ENCODE results near the gene MYLK. TPM values are rescaled to one million over a fixed set of nuclear protein-coding genes. Genes with fewer than 3 reads are reported as not detected.

Gene MYLK
- total RNA-seq, 1 experiment from 2014 or later, result 52.7 TPM

DNA sequence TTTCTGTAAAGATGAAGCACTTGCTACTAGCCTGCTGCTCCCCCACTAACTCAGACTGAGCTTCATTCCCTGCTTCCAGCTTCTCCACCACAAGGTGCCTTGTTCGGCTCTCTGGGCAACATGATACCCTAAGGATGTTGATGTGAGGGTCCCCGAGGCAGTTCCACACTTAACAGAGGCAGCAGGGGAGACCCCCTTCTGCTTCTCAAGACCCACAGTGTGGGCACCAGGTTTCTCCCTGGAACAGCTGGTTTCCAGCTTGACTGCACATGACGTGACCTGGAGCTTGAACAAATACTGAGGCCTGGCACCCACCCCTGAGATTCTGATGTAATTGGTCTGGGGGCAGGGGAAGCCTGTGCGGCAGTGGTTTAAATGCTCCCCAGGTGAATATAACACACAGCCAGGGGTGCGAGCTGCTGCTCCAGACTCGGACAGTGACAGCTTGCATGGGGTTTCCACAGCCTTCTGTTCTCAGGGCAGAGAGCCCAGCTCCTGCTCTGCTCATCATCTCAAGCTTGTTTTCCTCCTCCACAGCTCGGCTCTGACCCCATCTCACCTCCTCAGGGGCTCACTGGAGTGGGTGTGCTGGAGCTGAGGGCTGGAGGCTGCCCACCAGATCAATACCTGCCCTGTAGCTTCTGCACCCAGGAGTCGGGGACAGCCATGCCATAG lies 204.3 kb downstream of the MYLK start:
- DNase-seq (ENCODE audit: low read depth), result peak; percentile 23

DNA sequence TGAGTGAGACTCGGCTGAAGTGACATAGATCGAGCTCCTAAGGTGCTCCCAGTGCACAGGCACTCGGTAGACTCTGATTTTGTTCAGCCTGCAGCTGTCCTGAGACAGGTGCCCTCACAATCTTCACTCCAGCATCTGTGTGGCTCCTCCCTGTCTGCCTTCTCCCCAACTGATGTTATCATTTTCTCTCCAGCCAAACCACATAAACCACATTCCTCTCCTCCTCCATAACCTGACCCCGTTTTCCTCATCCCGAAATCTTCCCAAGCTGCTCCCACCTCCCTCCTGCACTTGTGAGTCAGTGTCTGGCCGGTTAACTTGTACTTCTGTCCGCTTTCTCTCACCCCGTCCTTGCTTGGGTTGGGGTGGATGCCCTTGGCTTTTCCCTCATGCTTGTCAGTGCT lies 206.0 kb downstream of the MYLK start:
- peak; percentile 94 for DNase-seq (ENCODE audit: low read depth)

DNA sequence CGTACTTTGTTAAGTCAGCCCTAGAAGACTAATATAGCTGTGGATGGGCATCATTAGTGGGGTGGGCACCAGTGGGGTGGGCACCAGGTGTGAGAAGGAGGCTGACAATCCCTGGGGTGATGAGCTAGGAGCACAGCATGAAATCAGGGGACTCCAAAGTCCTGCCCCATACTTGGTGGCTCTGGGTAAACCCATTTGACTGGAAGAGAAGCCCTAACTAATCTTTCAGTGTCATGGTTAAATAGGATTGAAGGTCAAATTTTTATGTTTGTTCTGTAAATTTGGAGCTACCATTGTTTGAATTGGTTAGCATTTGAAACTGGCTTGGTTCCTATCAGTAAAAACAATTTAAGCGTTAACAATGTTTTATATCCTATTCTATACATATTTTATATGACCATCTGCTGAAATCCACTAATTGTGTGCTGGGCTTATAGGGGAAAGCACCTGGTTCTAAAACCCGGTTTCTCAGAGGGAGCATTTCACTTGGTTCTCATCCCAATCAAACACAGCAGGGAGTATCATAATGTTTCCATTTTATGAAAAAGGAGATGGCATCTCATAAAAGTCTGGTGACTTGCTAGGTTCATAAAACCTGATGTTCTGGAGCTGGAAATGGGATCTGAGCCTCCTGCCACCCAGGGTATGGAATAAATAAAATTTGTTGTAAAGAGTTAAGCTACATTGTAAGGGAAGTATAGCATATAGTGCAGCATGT lies 211.5 kb downstream of the MYLK start:
- DNase-seq (ENCODE audit: low read depth), result no peak

DNA sequence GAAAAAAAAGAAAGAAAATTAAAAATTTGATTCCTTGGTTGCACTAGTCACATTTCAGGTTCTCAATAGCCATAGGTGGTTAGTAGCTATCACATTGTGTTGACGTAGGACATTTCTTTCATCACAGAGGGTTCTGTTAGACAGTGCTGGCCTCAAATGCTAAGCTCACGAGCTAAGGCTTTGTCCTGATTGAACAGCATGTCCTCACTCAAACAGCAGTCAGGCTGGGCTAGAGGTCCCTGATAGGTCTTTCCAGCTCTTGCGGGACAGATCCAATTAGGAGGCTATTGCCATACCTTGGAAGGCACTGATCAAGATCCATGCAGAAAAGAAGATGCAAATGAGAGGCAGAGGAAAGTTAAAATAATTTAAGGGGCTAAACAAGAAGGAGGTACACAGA lies 213.4 kb downstream of the MYLK start:
- no peak for DNase-seq (ENCODE audit: low read depth)

DNA sequence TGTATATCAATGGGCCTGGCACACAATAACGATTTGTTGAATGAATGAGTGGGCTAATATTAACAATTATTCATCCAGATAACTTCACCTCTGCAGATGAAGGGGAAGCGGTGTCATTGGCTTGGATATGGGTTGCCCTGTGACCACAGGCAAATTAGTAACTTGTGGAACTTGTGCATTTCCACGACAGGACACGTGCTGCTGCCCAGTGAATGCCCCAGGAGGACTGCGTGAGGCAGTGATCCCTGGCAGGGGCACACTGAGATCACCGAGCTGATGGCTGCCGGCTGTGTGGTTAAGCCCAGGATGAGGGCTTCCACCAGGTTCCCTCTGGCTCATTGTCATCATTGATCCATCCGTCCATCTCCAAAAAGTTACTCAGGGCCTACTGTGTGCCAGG lies 215.2 kb downstream of the MYLK start:
- DNase-seq (ENCODE audit: low read depth), result no peak

DNA sequence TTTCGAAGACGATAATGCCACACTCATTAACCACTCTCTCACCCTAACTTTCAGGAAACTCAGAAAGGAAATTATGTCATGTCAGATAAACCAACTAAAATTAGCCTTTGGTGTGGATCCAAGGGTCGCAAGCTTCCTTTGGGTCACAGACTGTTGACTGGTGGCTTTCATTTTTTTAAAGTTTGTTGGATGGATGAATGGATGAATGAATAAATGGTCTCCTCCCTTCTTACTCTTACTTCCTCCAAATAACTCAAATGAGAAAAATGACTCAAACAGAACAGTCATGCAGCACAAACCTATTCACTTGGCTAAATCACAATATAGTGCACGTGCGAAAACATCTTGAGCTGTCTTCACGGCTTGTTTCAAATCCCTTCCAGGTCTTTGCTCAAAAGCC lies 216.3 kb downstream of the MYLK start:
- DNase-seq (ENCODE audit: low read depth), result no peak

DNA sequence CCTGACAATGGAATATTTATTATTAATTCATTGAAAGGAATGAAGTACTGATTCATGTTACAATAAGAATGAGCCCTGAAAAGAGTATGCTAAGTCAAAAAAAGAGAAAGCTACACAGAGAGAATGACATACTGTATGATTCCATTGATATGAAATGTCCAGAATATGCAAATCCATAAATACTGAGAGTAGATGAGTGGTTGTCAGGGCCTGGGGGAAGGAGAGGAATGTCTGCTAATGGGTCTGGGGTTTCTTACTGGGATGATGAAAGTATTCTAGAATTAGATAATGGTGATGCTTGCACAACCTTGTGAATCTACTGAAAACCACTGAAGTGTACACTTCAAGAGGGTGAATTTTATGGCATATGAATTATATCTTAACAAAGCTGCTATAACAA lies 219.4 kb downstream of the MYLK start:
- DNase-seq (ENCODE audit: low read depth), result no peak

DNA sequence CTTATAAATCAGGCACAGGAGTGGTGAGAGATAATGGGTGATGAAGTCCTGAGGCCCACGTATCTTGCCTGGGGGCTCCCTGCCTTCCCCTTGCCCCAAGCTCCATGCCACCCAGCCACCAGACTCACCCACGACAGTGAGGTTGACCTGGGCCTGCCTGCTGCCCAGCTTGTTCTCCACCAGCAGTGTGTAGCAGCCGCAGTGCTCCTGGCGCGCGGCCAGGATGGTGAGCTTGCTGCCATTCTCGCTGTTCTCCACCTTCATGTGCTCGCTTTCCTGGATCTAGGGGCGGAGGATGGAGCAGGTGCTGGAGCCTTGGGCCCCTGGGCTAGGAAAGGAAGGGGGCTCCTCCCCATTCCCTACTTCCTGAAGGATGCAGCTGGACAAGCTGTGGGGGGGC lies 220.2 kb downstream of the MYLK start:
- no peak for DNase-seq (ENCODE audit: low read depth)

DNA sequence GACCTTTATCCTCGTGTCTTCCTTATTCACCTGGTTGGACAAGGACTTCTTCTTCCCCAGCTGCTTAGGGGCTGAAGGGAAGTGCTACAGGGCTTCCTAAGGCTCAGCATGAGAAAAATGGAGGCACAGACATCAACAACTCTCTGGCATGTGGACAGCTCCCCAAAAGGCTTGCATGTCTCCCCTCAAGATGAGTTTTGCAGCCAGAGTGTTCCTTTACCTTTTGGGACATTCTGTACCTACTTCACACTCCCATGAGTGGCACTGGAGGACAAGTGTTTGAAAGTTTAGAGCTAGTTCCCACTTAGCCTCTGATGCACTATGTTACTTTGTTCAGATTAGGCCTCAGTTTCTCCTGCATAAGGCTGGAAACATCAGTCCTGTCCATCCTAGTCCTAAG lies 222.2 kb downstream of the MYLK start:
- DNase-seq (ENCODE audit: low read depth), result no peak

DNA sequence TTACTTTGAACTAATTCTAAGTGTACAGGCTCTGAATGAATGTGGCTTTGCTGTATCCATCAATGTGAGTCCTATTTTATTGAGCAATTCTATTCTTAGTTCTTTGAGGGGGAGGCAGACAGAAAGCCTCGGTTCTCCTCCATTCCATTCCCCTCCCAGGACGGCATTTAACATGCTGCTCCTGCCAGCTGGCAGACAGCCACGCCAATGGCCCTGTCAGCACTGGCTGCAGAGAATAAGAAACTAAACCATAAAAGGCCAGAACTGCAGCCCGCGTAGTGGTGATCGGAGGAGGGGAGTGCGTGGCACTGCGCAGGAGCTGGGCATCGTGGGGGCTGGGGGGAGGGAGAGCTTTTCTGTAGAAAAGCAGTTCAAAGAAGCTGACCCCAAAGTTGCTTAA lies 223.2 kb downstream of the MYLK start:
- peak; percentile 74 for DNase-seq (ENCODE audit: low read depth)

DNA sequence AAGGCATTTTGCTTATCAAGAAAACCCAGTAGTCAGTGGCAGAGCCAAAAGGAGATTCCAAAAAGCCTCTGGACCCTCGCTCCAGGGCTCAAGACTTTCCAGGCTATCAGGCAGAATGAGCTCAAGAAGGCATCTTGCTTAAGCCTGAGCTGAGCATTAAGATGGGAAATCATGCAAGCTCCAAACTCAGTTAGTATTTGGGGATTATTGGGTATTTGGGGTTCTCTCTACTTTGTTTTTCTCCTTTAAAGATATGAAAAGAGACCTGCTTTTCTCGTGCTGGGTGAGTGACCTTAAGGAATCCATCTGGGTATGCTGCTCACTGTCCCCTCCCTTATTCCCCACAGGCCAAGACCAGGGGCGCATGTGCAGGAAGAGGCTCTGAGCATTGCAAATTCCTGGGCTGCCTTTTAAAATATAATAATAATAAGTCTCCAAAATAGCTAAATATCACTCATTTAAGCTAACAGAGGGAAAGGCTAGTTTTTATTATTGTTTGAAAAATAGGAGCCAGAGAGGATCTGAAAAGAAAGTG lies 223.9 kb downstream of the MYLK start:
- DNase-seq (ENCODE audit: low read depth), result no peak

DNA sequence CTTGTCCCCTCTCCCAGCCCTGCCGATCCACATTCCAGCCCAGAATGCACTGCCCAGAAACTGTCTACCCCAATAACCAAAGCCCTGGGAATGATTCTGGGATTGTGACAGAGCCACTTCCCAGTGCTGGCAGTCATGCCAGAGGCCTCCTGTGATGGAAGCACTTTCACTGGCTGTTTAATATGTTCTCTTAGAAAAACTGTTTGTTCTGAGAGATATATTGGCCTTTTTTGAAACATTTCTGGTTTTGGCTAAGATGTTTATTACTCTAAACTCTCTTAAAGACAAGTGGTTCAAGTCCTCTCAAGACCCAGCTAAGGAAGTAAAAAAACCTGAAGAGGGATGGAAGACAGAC lies 225.3 kb downstream of the MYLK start:
- DNase-seq (ENCODE audit: low read depth), result no peak

DNA sequence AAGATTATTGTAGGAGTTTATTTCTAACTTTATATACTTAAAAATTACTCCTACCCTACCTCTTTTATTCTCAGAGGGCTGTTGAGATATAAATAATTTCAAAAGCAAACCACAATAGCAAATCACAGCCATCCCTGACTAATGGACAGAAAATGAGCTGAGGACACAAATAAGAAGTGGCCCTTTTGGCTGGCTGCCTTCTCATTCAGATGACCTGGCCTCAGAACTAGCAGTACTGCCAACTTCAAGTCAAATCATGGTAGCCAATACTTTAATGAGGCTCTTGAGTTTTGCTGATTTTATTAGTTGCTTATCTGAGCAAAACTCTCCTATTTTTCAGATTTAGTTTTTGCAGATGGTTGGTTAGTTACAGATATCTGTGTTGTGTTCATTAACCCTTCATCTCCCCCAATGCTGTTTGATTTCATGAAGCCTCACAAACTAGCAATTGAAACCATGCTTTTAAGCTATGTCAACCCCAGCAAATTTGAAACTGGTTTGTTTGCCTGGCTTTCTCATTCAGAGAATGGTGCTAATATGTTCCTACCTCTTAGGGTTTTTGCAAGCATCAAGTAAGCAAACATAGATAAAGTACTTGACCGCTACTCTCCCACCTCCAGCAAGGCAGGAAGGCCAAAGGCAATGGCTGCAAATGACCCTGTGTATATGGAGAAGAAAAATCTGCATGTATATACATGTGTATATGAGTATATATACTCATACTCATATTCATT lies 225.8 kb downstream of the MYLK start:
- no peak for DNase-seq (ENCODE audit: low read depth)

DNA sequence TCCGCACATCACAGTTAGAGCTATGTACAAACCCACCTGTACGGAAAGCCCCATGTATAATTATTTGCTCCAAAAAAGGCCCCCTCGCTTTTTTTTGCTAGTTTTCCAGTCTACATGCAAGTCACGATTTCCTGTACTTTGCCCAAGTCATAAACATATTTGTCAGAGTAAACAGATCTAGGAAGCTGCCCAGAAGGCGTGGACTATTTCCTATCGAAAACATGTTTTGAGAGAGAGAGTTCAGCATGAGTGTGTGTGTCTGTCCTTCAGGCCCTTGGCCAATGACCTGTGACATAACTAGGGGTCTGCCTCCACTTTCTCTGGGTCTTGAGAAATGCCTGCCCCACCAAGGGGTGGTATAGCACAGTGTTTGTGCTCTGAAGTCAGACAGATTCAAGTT lies 226.6 kb downstream of the MYLK start:
- no peak for DNase-seq (ENCODE audit: low read depth)

DNA sequence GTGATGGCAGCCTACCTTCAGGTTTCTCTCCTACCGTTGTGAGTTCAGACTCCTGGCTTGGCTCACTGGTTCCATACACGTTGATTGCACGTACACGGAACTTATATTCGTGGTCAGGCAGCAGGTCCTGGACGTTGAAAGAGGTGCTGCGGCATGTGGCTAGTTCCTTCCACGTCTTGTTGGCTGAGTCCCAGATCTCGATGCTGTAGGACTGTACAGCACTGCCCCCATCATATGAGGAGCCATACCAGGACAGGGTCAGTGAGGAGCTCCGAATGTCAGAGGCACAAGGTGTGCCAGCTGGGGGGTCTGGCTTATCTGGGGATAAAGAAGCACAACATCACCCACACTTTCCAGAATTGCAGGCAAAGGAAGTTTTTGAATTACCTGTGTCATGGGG lies 227.0 kb downstream of the MYLK start:
- no peak for DNase-seq (ENCODE audit: low read depth)

DNA sequence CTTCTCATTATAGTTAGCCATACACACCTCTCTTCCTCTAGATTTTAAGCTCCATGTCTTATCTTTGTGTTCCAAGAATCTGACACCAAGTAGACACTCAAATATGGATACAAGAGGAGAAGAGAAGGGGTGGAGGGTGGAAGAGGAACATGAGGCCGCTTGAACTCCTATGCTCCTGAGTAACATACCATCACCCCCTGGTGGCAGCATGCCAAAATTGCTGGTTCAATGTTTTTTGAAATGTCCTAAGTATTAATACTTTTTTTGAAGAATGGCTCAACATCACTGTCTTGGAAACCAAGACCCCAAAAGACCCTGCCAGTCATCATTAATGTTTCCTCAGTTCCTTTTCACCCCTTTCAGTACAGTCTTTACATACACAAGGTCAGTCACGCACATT lies 227.4 kb downstream of the MYLK start:
- DNase-seq (ENCODE audit: low read depth), result no peak

DNA sequence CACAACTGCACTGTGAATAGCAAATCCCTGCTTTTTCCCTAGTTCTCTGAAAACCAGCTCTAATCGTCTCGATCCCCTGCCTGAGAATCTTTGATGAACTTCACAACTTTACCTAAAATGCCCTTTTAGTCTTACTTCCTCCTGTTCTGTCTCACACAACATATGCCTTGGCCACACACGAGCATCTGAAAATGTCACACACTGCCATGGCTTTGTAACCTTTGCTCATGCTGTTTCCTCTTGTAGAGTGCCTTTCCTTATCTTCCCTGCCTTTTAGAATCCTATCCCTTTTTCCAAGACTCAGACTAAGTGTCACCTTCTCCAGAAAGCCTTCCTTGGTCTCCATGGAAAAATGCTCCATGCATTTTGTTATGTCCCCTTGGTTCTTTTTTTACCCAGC lies 227.9 kb downstream of the MYLK start:
- no peak for DNase-seq (ENCODE audit: low read depth)

DNA sequence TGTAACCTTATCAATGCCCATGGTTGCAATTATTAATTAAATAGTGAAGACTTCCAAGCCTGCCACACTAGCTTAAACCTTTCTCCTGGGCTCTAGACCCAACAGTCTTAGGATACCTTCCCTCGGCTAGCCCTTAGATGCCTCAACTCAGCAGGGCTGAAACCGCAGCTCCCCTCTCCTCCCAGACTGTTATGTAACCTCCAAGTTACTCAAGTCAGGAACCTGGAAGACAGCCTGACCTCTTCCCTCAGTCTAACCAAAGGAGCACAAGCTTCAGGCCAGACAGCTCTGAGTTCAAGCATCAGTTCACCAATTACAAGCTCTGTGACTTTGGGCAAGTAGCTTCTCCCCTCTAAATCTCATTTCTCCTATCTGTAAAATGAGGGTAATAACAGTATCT lies 228.7 kb downstream of the MYLK start:
- no peak for DNase-seq (ENCODE audit: low read depth)

DNA sequence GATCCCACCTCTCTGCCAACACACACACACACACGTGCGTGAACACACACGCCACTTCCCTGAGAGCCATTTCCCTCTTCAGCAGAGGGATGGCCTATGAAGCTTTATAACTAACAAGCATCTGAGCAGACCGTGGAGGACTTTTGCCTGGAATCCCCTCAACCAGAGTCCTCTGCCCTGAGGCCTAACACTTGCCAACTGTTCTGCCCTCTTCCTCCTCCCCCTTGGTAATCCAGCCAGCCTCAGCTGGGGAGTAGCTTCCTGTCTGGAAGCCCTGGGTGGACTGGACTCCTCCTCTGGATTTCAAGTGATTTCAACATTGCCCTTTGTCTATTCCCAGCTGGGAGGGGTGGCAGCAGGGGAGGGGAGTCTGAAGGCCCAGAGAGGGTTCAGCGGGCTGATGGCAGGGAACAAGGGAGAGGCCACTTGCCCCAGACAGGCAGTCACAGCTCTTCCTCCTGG lies 230.9 kb downstream of the MYLK start:
- peak; percentile 64 for DNase-seq (ENCODE audit: low read depth)

DNA sequence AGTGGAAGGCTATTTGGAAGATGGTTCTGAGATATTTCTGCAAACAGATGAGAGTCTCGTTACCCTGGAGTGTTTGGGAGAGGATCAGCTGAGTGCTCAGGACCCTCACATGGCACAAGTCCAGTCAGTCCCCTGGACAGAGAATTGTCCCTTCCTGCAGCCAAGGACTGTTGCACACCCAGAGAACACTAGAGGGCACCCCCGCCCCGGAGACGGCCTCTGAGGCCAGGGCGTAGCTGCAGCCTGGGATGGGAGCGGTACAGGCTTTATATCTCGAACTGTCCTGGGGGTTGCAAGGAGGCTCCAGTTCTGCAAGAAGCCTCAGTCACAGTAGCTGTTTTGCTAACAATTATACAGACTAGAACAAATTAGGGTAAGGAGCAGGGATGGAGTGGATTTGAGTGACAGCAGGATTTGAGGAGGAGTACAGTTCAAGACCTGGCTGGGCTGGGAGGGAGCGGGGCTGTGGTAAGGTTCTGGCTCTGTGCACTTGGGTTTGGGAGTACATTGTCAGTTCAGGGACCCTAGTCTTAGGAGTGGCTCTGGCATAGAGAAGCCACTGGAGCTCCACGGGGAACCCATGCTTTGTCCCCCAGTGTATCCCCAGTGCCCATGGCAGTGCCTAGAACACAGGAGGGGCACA lies 231.7 kb downstream of the MYLK start:
- peak; percentile 74 for DNase-seq (ENCODE audit: low read depth)

DNA sequence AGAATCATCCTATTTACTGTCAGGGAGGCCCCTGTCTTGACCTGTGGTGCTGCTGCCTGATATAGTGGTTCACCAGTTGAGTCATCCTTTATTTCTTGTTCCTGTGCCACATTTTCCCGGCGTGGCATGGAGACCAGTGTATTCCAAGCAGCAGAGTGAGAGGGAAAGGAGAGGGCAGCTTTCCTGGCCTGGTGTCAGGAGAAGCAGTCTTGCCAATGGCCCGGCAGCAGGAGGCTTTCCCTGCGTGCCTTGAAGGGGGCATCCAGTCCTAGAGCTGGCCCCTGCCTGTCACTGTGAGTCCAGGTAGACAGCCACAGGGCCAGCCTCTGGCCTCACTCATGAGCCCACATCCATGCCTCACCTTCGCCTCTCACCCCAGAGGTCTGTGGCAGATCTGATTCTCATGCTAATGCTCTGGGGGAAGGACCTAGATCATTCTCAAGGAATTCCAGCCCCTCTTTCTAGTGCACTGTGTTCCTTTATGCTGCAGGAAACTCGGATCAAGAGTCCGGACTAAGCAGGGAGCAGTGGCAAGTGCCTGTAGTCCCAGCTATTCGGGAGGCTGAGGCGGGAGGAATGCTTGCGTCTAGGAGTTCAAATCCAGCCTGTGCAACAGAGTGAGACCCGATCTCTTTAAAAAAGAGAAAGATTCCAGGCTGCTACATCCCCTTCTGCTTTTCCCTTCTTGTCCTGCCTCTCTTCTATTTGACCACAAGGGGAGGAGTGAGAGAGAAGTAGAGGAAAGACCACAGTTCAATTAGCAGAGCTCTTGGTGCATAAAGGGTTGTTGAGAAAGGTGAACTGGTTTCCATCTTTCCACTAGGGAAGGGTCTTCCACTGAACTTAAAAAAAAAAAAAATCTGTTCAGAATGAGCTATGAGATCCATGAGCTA lies 232.4 kb downstream of the MYLK start:
- DNase-seq (ENCODE audit: low read depth), result no peak
